GM23338 (cell line): Measurements from ENCODE around the gene PLIN5. TPM values are rescaled to one million over a fixed set of nuclear protein-coding genes. Genes with fewer than 3 reads are reported as not detected.

Experiments
- ATAC-seq: fragments of 200-7000 bp; cut with Tn5 transposase; 3 replicates; pipeline ENCODE4 v1.9.1; 2020
- DNase-seq: peaks from one replicate; pipeline ENCODE4 v3.0.0-alpha.2; 2015; ENCODE audit warnings: low spot score
- H2AFZ ChIP-seq: fragments of 200-600 bp; sonication (generic); 2 replicates; pipeline ENCODE4 v1.8.0; 2016; ENCODE audit warnings: antibody characterized with exemption, mild to moderate bottlenecking, moderate library complexity
- H3F3A ChIP-seq: fragments of 200-600 bp; sonication (generic); replicated peaks from 2 replicates; pipeline ENCODE4 v1.8.0; 2017; ENCODE audit warnings: antibody characterized with exemption, mixed run types, low read depth
- H3K27ac ChIP-seq: fragments of 200-600 bp; sonication (generic); 2 replicates; pipeline ENCODE4 v1.6.1; 2016; ENCODE audit warnings: low read depth
- H3K27me3 ChIP-seq: fragments of 200-600 bp; sonication (generic); 2 replicates; pipeline ENCODE4 v1.8.0; 2016; ENCODE audit warnings: mild to moderate bottlenecking, mixed run types, moderate library complexity; ENCODE audit not compliant: insufficient read depth
- H3K36me3 ChIP-seq: fragments of 200-600 bp; sonication (generic); 2 replicates; pipeline ENCODE4 v1.8.0; 2016; ENCODE audit warnings: mild to moderate bottlenecking; ENCODE audit not compliant: insufficient read depth
- H3K4me1 ChIP-seq: fragments of 200-600 bp; sonication (generic); 2 replicates; pipeline ENCODE4 v1.8.0; 2016; ENCODE audit warnings: mild to moderate bottlenecking, moderate library complexity; ENCODE audit not compliant: insufficient read depth
- H3K4me2 ChIP-seq: fragments of 200-600 bp; sonication (generic); 2 replicates; pipeline ENCODE4 v1.7.1; 2017; ENCODE audit warnings: mixed run types
- H3K4me3 ChIP-seq: fragments of 200-600 bp; sonication (generic); 2 replicates; pipeline ENCODE4 v1.6.1; 2016; ENCODE audit warnings: mixed run types
- H3K79me2 ChIP-seq: fragments of 200-600 bp; sonication (generic); replicated peaks from 2 replicates; pipeline ENCODE4 v1.8.0; 2017; ENCODE audit warnings: mild to moderate bottlenecking; ENCODE audit not compliant: insufficient read depth
- H3K9me2 ChIP-seq: fragments of 200-600 bp; sonication (generic); 2 replicates; pipeline ENCODE4 v1.8.0; 2017; ENCODE audit not compliant: insufficient read depth
- H4K20me1 ChIP-seq: fragments of 200-600 bp; sonication (generic); replicated peaks from 2 replicates; pipeline ENCODE4 v1.8.0; 2017; ENCODE audit warnings: mild to moderate bottlenecking; ENCODE audit not compliant: insufficient read depth
- H3K27ac Mint-ChIP-seq: 2 replicates; pipeline ENCODE4 v1.8.0; 2020; ENCODE audit warnings: inconsistent platforms, mild to moderate bottlenecking, moderate library complexity, mixed read lengths
- H3K27me3 Mint-ChIP-seq: 3 replicates; pipeline ENCODE4 v1.8.0; 2022; ENCODE audit warnings: low read depth, mild to moderate bottlenecking, moderate library complexity, mixed read lengths, inconsistent platforms; ENCODE audit not compliant: insufficient read depth, poor library complexity
- H3K36me3 Mint-ChIP-seq: 3 replicates; pipeline ENCODE4 v1.8.0; 2021; ENCODE audit warnings: low read depth, mild to moderate bottlenecking, inconsistent platforms, moderate library complexity, mixed read lengths
- H3K4me1 Mint-ChIP-seq: 3 replicates; pipeline ENCODE4 v1.8.0; 2020; ENCODE audit warnings: mild to moderate bottlenecking, inconsistent platforms, mixed read lengths
- H3K4me3 Mint-ChIP-seq: 3 replicates; pipeline ENCODE4 v1.8.0; 2021; ENCODE audit warnings: moderate library complexity, mild to moderate bottlenecking, inconsistent platforms, mixed read lengths
- H3K9me3 Mint-ChIP-seq: 3 replicates; pipeline ENCODE4 v1.8.0; 2020; ENCODE audit warnings: moderate library complexity, mild to moderate bottlenecking, inconsistent platforms, mixed read lengths
- CREB1 ChIP-seq: fragments of 250-450 bp; sonication (Bioruptor Pico); IDR thresholded peaks from 2 replicates; pipeline ENCODE4 v1.5.0; 2020; ENCODE audit warnings: low read depth, mild to moderate bottlenecking, moderate library complexity
- CTCF ChIP-seq, 2 experiments: fragments of 200-600 bp in 1 of 2; sonication (generic) in 1 of 2; conservative IDR thresholded peaks; 2 replicates each; pipeline versions ENCODE4 v1.5.1 to v1.6.1; 2016 to 2017; ENCODE audit warnings: antibody characterized with exemption in 2 of 2, low read depth in 2 of 2, mild to moderate bottlenecking in 2 of 2, moderate library complexity in 1 of 2
- ETS1 ChIP-seq: IDR thresholded peaks from 2 replicates; pipeline ENCODE4 v1.6.1; 2016; ENCODE audit warnings: antibody characterized with exemption
- EZH2 ChIP-seq: fragments of 200-600 bp; sonication (generic); IDR thresholded peaks from one replicate; pipeline ENCODE4 v1.8.0; 2017; ENCODE audit warnings: antibody characterized with exemption, mild to moderate bottlenecking, low read depth; ENCODE audit not compliant: unreplicated experiment
- EZH2phosphoT487 ChIP-seq: fragments of 200-600 bp; sonication (generic); IDR thresholded peaks from one replicate; pipeline ENCODE4 v1.8.1; 2018; ENCODE audit warnings: antibody characterized with exemption; ENCODE audit not compliant: unreplicated experiment
- JUNB ChIP-seq: IDR thresholded peaks from one replicate; pipeline ENCODE4 v1.6.1; 2016; ENCODE audit warnings: antibody characterized with exemption; ENCODE audit not compliant: unreplicated experiment
- POLR2AphosphoS5 ChIP-seq: IDR thresholded peaks from 2 replicates; pipeline ENCODE4 v1.6.1; 2016; ENCODE audit warnings: antibody characterized with exemption, low read depth
- REST ChIP-seq: IDR thresholded peaks from one replicate; pipeline ENCODE4 v1.6.1; 2018; ENCODE audit warnings: antibody characterized with exemption; ENCODE audit not compliant: unreplicated experiment
- STAT1 ChIP-seq: IDR thresholded peaks from one replicate; pipeline ENCODE4 v1.6.1; 2016; ENCODE audit warnings: antibody characterized with exemption; ENCODE audit not compliant: unreplicated experiment
- ZNF114 ChIP-seq: fragments of 250-450 bp; sonication (Bioruptor Pico); IDR thresholded peaks from 2 replicates; pipeline ENCODE4 v1.5.0; 2020; ENCODE audit warnings: mild to moderate bottlenecking, moderate library complexity
- ZNF331 ChIP-seq: fragments of 250-450 bp; sonication (Bioruptor Pico); IDR thresholded peaks from 2 replicates; pipeline ENCODE4 v1.5.0; 2020; ENCODE audit warnings: low read depth, mild to moderate bottlenecking, moderate library complexity
- ZNF462 ChIP-seq: fragments of 250-450 bp; sonication (Bioruptor Pico); IDR thresholded peaks from 2 replicates; pipeline ENCODE4 v1.5.0; 2020; ENCODE audit warnings: mild to moderate bottlenecking, moderate library complexity
- polyA plus RNA-seq: library from polyadenylated mRNA; unstranded; fragments of >200 nt; fragmentation: Nextera tagmentation; extraction: Ambion mirVana; gene quantifications from 2 replicates; pipeline ENCODE4 v1.2.1, GENCODE V29; 2016
- total RNA-seq: library from RNA; depleted of rRNA; stranded (reverse); fragments of >200 nt; shearing (Covaris generic); gene quantifications from 2 replicates; pipeline ENCODE4 v1.2.3, GENCODE V29; 2014

Gene PLIN5
- total and polyA plus RNA-seq, 2 experiments from 2014 or later, result 1.9 to 3.5 TPM

- Histone ChIP-seq H3K36me3 (no peaks in the 10 kb centered on the region), H2AFZ (no peak overlapping the region), H3K4me3 (no peak overlapping the region), H3K4me2 (no peak overlapping the region), H3F3A (no peaks in the 10 kb centered on the region), H4K20me1 (no peaks in the 10 kb centered on the region; the same call in 1 of the 2 replicates), H3K79me2 (no peaks in the 10 kb centered on the region), H3K27ac (no peak overlapping the region), H3K4me1 (no peaks in the 10 kb centered on the region), H3K27me3 (peaks cover 51% of the 10 kb centered on the region; the same call in 1 of the 2 replicates), H3K9me2 (no peaks in the 10 kb centered on the region)
- H3K4me3 Mint-ChIP-seq, result no peak overlapping the region
- H3K27me3 Mint-ChIP-seq, result peaks cover 43% of the 10 kb centered on the region
- no peak overlapping the region for H3K27ac Mint-ChIP-seq
- ATAC-seq (no peak), DNase-seq (no peak)
- no peaks in the 10 kb centered on the region for H3K4me1 Mint-ChIP-seq
- H3K36me3 Mint-ChIP-seq, result no peaks in the 10 kb centered on the region
- TF ChIP-seq POLR2AphosphoS5 (no peak), REST (no peak), JUNB (no peak), ZNF462 (CRISPR knock-in tag) (no peak), CTCF (conservative IDR thresholded peaks at IDR 0.05; ENCODE audit: low read depth in 2 of 2) (no peak), ETS1 (no peak), CREB1 (no peak), STAT1 (no peak), ZNF331 (CRISPR knock-in tag) (no peak), EZH2phosphoT487 (no peak), ZNF114 (CRISPR knock-in tag) (no peak), EZH2 (no peak)
- no peaks in the 10 kb centered on the region; the same call in 2 of the 3 replicates for H3K9me3 Mint-ChIP-seq
These were observed 23.0 kb downstream of the PLIN5 start for GRCh38 chr19:4512070-4512469.
